HEK293 (cell line): ENCODE results near the gene SEMA7A.

ENCODE experiments used
- CTCF ChIP-seq: fragments of 450-650 bp; formaldehyde crosslinking; IDR thresholded peaks from 2 replicates; pipeline ENCODE4 v1.5.1; 2016; ENCODE audit warnings: missing biosample characterization, missing genetic modification characterization
- ZNF24 ChIP-seq: fragments of 450-650 bp; formaldehyde crosslinking; IDR thresholded peaks from 2 replicates; pipeline ENCODE4 v1.5.1; 2016; ENCODE audit warnings: missing biosample characterization, missing genetic modification characterization
- ZNF266 ChIP-seq: fragments of 450-650 bp; formaldehyde crosslinking; IDR thresholded peaks from 2 replicates; pipeline ENCODE4 v1.5.1; 2016; ENCODE audit warnings: missing biosample characterization, missing genetic modification characterization, low read depth
- ZNF518A ChIP-seq: fragments of 450-650 bp; formaldehyde crosslinking; conservative IDR thresholded peaks from 2 replicates; pipeline ENCODE4 v1.5.1; 2016; ENCODE audit warnings: low read depth, missing biosample characterization, missing genetic modification characterization
- TF ChIP-seq, protein P1 (sequence below): fragments of 450-650 bp; formaldehyde crosslinking; IDR thresholded peaks from 2 replicates; pipeline ENCODE4 v1.5.1; 2016; ENCODE audit warnings: missing biosample characterization, missing genetic modification characterization

- no peak for TF ChIP-seq CTCF (tag by site-specific recombination)
- no peak for TF ChIP-seq ZNF24
- no peak for TF ChIP-seq ZNF518A
- TF ChIP-seq, protein P1, sequence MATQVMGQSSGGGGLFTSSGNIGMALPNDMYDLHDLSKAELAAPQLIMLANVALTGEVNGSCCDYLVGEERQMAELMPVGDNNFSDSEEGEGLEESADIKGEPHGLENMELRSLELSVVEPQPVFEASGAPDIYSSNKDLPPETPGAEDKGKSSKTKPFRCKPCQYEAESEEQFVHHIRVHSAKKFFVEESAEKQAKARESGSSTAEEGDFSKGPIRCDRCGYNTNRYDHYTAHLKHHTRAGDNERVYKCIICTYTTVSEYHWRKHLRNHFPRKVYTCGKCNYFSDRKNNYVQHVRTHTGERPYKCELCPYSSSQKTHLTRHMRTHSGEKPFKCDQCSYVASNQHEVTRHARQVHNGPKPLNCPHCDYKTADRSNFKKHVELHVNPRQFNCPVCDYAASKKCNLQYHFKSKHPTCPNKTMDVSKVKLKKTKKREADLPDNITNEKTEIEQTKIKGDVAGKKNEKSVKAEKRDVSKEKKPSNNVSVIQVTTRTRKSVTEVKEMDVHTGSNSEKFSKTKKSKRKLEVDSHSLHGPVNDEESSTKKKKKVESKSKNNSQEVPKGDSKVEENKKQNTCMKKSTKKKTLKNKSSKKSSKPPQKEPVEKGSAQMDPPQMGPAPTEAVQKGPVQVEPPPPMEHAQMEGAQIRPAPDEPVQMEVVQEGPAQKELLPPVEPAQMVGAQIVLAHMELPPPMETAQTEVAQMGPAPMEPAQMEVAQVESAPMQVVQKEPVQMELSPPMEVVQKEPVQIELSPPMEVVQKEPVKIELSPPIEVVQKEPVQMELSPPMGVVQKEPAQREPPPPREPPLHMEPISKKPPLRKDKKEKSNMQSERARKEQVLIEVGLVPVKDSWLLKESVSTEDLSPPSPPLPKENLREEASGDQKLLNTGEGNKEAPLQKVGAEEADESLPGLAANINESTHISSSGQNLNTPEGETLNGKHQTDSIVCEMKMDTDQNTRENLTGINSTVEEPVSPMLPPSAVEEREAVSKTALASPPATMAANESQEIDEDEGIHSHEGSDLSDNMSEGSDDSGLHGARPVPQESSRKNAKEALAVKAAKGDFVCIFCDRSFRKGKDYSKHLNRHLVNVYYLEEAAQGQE (tag by site-specific recombination): no peak
- no peak for TF ChIP-seq ZNF266 (tag by site-specific recombination)
Measured at GRCh38 chr15:74411686-74412085, 22.1 kb downstream of the SEMA7A start.
